GM21576 (cell line): Measurements from ENCODE around the gene CCDC90B.
"Not testable (repeated sequence)": the region's sequence is repeated elsewhere in the genome, so short reads cannot be mapped to it uniquely, and the experiment has no call there.

Experiments
- ATAC-seq: cut with Tn5 transposase; IDR thresholded peaks from one replicate; pipeline ENCODE4 v1.9.1; 2021; ENCODE audit warnings: mild to moderate bottlenecking, moderate library complexity; ENCODE audit not compliant: unreplicated experiment

The CCDC90B gene, protein sequence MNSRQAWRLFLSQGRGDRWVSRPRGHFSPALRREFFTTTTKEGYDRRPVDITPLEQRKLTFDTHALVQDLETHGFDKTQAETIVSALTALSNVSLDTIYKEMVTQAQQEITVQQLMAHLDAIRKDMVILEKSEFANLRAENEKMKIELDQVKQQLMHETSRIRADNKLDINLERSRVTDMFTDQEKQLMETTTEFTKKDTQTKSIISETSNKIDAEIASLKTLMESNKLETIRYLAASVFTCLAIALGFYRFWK

DNA sequence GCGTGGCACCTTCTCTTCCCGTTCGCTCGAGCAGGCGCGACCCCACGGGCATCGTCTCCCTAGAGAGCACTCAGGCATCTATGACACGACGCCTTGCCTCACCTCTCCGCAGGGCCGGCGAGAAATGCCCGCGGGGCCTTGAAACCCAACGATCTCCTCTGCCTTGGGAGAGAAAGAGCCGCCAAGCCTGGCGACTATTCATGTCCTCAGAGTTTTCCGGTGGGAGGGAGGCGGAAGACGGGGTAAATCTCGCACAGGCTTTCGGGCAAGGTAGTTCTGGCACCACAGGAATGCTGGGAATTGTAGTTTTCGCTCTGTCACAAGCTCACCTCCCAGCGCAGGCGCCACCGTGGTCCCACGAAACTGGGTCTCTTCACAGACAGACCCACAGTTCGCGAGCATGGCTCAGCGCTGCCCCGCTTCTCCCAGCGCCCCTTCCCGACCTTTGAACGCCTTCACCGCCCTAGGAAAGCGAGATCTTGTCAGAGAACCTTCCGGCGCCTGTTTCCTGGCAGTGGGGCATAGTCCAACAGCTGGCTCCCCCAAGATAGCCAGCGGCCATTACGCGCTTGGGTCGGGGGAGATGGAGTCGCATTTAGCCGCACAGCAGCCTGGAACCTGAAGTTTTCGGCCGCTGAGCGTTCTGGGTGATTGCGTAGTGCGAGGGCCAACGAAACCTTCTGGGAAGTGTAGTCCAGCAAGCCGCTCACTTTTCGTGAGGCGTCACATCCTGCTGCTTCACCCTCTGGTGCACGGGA, at the start of gene CCDC90B:
Gene CCDC90B, minus strand, starts transcription at position 597 of the 758 bp plus-strand sequence. Its CDS starts 395 bp downstream, at position 202.
- ATAC-seq, result peak; percentile 86

DNA sequence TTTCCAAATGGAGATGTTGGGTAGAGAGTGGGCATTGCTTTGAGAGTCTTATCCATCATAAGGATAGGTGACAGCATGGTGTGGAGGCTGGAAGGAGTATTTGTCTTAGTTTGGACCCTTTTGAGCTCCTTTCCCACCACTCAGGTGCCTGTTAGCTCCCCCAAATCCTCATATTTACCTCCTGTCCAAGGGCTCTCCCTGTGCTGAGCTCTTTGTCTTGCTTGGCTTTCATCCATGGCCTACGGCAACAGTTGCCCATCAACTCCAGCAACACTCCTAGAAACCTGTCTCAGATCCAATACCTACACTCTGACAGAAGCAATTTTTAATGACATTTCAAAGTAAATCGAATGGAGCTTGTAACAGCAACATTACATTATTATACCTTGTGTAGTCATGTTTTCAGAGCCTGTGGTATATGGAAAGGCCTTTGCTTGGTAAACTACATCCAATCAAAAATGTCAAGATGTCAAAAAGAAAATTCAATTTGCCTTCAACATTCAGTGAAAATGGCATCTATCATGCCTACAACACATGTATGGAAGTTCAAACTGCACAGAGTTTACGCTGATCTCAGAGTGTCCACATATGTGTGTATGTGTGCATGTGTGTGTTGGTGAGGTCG, 49.4 kb upstream of the CCDC90B start:
- no peak for ATAC-seq

DNA sequence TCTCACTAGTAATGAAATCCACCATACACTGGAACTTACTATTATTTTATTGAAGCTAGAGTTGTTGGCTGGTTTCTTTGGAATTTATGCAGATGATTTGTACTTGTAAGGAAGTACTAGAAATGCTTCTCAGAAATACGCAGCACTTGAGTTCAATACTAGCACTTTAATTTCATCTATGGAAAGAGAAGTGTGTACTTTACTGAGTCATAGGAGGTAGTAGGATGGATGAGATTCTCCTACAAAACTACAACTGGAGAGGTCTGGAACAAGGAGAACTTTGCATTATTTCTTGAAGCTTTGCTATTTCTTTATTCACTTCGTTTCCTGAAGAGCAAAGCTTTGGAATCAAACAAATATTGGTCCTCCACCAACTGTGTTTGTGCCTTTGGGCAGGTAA, 44.1 kb upstream of the CCDC90B start:
- ATAC-seq, result no peak

DNA sequence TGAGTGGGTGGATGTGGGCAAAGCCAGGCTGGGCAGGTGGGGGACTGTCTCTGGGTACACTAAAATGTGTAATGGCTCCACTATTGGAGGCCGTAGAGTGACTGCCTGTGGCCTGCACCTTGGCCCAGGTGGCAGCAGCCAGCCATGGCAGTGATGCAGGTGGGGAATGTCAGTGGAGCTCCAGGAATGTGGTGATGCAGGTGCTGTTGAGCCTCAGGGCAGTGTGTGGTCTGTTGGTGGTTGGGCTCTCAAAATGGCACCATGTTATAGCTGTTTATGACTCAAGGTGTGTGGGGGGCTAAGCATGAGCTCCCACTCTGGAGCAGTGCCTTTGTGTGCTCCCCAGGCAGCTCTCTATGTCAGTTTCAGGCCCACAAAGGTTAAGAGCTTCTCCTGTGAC, 40.2 kb upstream of the CCDC90B start:
- ATAC-seq, result no peak

DNA sequence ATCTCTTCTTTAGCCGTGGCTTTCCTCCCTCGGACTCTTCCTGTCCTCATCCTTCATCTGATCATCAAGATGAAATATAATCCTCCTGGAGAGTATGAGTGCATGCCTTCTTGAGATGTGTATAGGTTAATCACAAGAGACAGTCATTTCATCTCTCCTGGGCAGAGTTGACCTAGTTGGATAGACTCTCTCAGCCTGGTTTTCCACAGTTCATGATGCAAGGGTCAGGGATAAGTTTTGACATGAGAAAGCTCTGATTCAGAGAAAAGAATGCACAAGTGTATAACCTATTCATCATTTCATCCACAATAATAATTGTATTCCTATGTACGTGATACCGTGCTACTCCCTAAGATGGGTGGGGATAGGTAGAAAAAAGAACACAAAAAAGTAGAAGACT, 33.2 kb upstream of the CCDC90B start:
- no peak for ATAC-seq

DNA sequence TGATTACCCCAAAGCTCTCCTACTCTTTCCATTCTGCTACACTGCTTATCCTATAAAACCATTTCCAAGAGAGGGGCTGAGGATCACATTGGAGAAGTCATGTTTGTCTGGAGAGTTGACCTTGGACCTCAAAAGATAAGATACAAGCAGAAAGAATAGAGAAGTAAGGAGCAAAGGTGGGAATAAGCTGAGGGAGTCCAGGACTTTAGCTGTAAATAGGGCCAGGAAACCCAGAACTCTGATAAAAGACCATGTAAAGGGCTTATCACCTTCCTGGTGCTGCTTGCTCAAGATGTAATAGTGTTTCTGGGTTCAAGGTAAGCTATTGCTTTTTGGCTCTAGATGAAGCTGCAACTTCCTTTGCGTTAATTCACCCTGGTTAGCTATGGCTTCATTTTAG, 32.8 kb upstream of the CCDC90B start:
- ATAC-seq, result no peak

DNA sequence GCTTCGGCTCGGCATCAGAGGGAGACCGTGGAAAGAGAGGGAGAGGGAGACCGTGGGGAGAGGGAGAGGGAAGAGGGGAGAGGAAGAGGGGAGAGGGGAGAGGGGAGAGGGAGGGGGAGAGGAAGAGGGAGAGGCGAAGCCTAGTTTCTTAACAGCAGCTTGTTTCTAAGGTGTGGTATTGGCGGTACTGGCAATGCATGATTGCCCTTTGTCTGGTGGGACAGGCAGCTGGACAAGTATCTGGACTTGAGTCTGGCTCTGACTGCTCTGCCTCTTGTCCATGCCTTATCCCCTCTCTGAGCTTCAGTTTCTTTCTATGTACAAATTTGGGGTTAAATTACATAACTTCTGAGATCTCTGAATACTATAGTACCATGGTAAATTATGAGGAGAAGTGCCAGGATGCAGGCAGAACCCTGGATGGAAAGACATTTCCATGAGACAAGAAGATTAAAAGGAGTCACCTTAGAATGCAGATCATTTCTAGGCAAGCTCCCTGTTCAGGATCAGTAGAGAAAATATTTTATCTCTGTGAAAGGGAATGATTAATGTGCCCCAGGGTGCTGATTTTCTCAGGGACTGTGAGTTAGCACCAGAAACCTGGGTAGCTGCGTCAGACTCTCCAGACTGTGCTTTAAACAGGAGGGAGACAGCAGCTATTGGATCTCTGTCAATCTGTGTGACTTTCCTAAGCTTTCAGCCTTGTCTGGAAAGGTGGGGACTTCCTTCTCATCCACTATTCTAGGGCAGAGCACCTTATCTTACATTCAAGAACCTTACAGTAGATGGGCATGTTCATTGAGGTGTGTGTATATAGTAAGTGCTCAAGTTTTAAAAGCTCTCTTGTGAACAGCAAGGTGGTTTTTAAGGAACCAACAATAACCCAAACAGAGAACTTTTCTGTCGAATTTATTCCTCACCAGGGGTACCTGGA, 31.9 kb upstream of the CCDC90B start:
- ATAC-seq, result no peak

DNA sequence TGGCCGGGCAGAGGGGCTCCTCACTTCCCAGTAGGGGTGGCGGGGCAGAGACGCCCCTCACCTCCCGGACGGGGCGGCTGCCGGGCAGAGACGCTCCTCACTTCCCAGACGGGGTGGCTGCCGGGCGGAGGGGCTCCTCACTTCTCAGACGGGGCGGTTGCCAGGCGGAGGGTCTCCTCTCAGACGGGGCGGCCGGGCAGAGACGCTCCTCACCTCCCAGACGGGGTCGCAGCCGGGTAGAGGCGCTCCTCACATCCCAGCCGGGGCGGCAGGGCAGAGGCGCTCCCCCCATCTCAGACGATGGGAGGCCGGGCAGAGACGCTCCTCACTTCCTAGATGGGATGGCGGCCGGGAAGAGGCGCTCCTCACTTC, 30.7 kb upstream of the CCDC90B start:
- not testable (repeated sequence) for ATAC-seq

DNA sequence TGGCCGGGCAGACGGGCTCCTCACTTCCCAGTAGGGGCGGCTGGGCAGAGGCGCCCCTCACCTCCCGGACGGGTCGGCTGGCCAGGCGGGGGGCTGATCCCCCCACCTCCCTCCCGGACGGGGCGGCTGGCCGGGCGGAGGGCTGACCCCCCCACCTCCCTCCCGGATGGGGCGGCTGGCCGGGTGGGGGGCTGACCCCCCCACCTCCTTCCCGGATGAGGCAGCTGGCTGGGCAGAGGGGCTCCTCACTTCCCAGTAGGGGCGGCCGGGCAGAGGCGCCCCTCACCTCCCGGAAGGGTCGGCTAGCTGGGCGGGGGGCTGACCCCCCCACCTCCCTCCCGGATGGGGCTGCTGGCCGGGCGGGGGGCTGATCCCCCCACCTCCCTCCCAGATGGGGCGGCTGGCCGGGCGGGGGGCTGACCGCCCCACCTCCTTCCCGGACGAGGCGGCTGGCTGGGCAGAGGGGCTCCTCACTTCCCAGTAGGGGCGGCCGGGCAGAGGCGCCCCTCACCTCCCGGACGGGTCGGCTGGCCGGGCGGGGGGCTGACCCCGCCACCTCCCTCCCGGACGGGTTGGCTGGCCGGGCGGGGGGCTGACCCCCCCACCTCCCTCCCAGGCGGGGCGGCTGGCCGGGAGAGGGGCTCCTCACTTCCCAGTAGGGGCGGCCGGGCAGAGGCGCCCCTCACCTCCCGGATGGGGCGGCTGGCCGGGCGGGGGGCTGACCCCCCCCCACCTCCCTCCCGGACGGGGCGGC, 30.2 kb upstream of the CCDC90B start:
- not testable (repeated sequence) for ATAC-seq

DNA sequence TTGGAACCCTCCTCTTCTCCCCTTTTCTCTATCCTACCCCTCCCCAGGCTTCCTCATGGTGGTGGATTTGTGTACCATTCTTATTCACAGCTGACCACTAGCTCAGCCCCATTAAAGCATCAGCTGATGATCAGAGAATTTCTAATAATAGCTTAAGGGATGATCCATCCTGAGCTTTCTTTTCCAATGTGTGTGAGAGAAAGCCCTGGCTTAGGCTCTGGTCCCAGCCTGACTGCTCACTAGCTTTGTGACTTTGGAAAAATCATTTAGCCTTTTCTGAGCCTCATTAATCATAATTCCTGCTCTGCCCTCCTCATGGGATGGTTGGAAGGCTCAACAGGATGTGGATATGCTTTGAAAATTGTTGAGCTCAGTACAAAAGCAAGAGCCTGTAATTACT, 26.3 kb upstream of the CCDC90B start:
- no peak for ATAC-seq

DNA sequence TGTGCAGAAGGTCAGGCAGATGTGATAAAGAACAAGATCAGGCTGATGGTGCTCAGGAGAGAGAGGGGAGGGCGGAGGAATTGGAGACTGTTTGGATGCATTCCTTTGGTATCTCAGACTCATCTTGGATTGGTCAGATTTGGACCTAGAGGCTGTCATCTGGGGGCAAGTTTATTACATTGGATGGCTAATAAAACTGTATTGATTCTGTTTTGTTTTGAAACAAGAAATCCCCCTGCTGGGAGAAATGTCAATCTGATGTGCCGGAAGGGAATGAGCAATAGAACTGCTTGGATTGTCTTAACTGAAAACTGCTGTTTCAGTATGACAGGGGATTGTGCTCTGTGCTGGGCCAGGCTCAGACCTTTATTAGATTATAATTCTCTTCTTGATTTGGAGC, 25.5 kb upstream of the CCDC90B start:
- no peak for ATAC-seq

DNA sequence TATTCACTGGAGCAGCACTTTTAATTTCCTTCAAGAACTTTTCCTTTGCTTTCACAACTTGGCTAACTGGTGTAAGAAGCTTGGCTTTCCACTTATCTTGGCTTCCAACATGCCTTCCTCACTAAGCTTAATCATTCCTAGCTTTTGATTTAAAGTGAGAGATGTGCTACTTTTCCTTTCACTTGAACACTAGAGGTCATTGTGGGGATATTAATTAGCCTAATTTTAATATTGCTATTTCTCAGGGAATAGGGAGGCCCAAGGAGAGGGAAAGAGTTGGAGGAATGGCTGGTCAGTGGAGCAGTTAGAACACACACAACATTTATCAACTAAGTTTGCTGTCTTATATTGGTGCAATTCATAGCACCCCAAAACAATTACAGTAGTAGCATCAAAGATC, 24.6 kb upstream of the CCDC90B start:
- ATAC-seq, result no peak

DNA sequence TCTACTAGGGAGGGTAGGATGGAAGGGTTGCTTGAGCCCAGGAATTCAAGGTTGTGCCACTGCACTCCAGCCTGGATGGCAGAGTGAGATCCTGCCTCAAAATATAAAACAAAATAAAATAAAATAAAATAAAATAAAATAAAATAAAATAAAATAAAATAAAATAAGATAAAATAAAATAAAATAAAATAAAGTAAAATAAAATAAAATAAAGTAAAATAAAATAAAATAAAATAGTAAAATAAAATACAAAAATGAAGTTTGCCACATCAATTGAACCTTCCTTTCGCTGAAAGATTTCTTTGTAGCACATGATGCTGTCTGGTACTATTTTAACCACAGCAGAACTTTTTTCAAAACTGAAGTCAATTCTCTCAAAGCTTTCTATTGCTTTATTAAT, 22.4 kb upstream of the CCDC90B start:
- ATAC-seq, result not testable (repeated sequence)

DNA sequence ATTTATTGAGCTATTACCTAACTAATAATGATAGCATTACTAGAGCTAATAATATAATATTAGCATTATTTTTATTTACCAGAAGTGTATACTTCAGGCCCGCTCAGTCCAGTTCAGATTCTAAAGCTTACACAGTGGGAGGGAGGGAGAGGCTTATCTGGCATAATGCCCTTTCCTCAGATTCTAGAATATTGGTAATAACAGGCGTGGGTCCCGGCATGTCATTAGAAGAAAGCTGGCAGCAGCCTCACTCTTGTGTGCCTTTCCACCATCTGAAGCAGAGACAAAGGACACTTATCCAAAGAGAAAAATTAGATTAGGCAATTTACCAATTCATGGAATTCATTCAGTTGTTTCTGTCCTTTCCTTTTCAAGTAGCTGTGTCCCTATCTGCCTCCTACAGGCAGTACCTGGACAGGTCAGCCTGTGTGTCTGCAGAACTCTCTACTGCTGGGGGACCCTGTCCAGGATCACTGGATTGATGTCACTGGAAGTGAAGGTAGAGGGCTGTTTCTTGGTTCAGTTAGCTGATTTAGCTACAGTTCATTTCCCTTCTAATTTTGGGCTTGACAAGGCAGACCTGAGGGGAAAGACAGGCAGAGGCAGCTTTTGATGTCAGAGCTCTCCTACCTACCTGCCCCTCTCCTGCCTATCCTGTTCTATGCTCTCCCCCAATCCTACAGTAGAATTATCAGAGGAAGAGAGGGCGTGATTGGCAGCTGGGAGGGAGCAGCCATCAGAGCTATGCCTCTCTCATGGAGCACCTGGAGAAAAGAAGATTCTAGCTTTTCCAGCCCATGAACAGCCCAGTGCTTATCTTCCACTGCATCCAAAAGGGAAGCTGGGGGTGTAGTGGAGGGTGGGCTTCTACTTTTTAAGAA, 20.3 kb upstream of the CCDC90B start:
- no peak for ATAC-seq

DNA sequence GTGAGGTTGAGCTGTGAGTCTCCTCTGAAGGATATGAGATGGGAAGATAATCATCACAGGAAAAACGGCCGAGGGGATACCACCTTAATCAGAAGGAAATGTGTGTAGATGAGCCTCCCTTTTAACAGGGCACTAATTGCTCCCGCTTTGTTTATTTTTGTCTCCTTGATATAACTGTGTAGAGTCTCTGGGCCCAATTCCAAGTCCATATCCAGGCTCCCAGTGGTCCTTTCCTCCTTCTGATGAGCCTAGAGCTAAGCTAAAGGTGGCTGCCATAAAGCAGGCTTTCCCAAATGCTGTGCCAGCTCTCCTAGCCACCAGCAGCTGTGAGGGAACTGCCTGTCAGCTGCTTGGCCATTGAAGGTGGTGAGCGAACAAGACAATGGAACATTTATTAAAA, 17.1 kb upstream of the CCDC90B start:
- ATAC-seq, result no peak

DNA sequence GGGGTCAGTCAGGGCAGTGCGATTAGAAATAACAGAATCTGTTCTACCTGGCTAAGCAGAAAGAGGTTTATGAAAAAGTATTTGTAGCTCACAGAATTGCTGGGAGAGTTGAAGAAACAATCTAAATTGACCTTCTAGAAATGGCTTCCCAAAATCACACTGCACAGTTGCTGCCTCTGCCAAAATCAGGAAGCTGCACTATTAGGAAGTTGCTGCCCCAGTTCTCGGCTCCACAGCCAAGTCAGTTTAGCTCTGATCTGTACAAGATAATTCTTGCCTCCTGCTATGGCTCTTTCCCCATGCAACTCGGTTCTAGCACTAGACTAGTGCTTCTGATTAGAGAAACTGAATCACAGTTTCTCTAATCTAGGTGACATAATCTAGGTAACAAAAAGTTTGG, 16.0 kb upstream of the CCDC90B start:
- no peak for ATAC-seq

DNA sequence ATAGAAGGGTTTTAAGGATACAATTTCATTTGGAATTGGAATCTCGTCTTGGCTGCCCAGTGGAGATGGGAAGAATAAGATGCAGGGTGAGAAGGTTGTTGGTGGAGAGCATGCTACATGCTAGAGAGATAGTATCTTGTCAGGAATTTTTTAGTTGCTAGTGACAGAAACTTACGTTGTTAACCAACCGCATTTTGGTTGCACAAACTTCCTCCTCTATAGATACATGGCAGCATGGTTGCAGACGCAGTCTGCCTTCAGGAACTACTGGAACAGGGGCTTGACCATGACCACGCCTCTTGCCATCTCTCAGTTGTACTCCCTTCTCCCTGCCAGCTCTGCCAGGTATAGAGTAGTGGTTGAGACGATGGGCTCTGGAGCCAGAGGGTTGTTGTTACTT, 13.5 kb upstream of the CCDC90B start:
- no peak for ATAC-seq

DNA sequence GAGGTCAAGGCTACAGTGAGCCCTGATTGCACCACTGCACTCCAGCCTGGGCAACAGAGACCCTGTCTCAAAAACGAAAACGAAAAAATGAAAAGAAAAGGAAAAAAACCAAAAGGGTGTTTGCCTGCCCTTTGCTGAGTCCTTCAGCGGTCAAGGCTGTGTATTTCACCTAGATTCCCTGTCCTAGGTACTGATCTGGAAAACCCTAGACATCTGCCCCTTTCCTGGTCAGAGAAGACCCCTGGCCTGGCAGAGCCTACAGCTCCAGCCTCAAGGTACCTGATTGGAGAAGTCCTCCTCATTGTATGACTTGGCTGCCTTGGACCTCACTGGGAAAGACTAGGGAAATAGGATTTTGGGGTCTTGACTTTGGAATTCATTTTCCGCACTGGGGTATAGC, 8.0 kb upstream of the CCDC90B start:
- ATAC-seq, result no peak

DNA sequence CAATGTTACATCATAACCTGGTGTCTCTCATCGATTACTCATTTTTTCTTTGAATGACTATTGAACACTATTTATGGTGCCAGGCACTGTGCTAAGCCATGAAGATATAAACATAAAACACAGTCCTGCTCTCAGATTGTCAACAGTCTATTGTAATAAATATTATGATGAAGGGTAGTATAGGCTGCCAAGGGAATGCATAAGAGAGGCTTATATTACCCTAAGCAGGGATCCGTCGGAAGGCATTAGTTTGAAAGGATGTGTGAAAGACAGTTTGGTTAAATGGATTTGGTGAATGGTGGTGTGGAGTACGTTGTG, 7.2 kb upstream of the CCDC90B start:
- ATAC-seq, result no peak
